Panc1 (cell line): Measurements from ENCODE around the gene ABHD15. TPM values are rescaled to one million over a fixed set of nuclear protein-coding genes. Genes with fewer than 3 reads are reported as not detected.

ENCODE experiments used
- ATAC-seq: fragments of 200-7000 bp; cut with Tn5 transposase; 2 replicates; pipeline ENCODE4 v1.9.1; 2020; ENCODE audit warnings: mild to moderate bottlenecking, moderate library complexity
- BruUV-seq: library from RNA; stranded (reverse); fragments of 400-500 nt; replicated peaks from 2 replicates; lab custom pipeline; 2021; lab: Mats Ljungman, UMichigan
- CTCF ChIA-PET: fragments of 300-600 bp; sonication (Branson Sonifier 250); formaldehyde crosslinking; loops from one replicate; lab custom pipeline; 2022; ENCODE audit warnings: antibody characterized with exemption; lab: Charles Lee
- POLR2A ChIA-PET: fragments of 300-600 bp; sonication (Branson Sonifier 250); formaldehyde crosslinking; loops from one replicate; lab custom pipeline; 2022; ENCODE audit warnings: antibody characterized with exemption; lab: Charles Lee
- DNase-seq: peaks from one replicate; pipeline ENCODE4 v3.0.0-alpha.2; 2010; ENCODE audit warnings: low read depth, low spot score
- H3K27ac ChIP-seq: 2 replicates; pipeline ENCODE4 v1.5.1; 2011; ENCODE audit warnings: mild to moderate bottlenecking, low read length, inconsistent platforms
- H3K27me3 ChIP-seq: fragments of 200-500 bp; sonication (Bioruptor generic); 2 replicates; pipeline ENCODE4 v1.6.0; 2014; ENCODE audit warnings: low read length, inconsistent platforms; ENCODE audit not compliant: control insufficient read depth, insufficient read depth
- H3K36me3 ChIP-seq: fragments of 200-500 bp; sonication (Bioruptor generic); 2 replicates; pipeline ENCODE4 v1.5.1; 2014; ENCODE audit warnings: inconsistent platforms, mild to moderate bottlenecking, low read length, moderate library complexity; ENCODE audit not compliant: control insufficient read depth, insufficient read depth
- H3K4me1 ChIP-seq: 2 replicates; pipeline ENCODE4 v1.5.1; 2011; ENCODE audit warnings: inconsistent platforms, mild to moderate bottlenecking, low read length, moderate library complexity; ENCODE audit not compliant: control insufficient read depth, insufficient read depth
- H3K4me3 ChIP-seq, 2 experiments: 2 replicates each; pipeline ENCODE4 v1.5.1; 2011 to 2012; ENCODE audit warnings: low read depth in 2 of 2, low read length in 2 of 2, mild to moderate bottlenecking in 2 of 2, inconsistent platforms in 1 of 2, moderate library complexity in 1 of 2
- H3K9me3 ChIP-seq: fragments of 200-500 bp; sonication (Bioruptor generic); 2 replicates; pipeline ENCODE4 v1.5.1; 2014; ENCODE audit warnings: low read depth, mild to moderate bottlenecking, inconsistent platforms, low read length, moderate library complexity; ENCODE audit not compliant: control insufficient read depth, insufficient read depth
- CTCF ChIP-seq: fragments of 450-650 bp; IDR thresholded peaks from 2 replicates; pipeline ENCODE4 v1.5.1; 2017; ENCODE audit warnings: mild to moderate bottlenecking
- POLR2AphosphoS5 ChIP-seq: IDR thresholded peaks from 2 replicates; pipeline ENCODE4 v1.6.1; 2012; ENCODE audit warnings: mild to moderate bottlenecking, low read depth, low read length, moderate library complexity
- SIN3A ChIP-seq: IDR thresholded peaks from 2 replicates; pipeline ENCODE4 v1.6.1; 2012; ENCODE audit warnings: low read depth, mild to moderate bottlenecking, low read length, moderate library complexity, borderline replicate concordance; ENCODE audit not compliant: insufficient read depth
- TCF7L2 ChIP-seq: IDR thresholded peaks from 2 replicates; pipeline ENCODE4 v1.6.1; 2011; ENCODE audit warnings: mild to moderate bottlenecking, low read depth, low read length, inconsistent platforms
- in situ Hi-C: cut with HindIII; loops from 2 replicates; pipeline ENCODE4 v1.10.0; 2016; ENCODE audit warnings: low sequenced_read_pairs, low pct_unique_long_range_greater_than_20kb
- intact Hi-C: fragments of 100-400 bp; cut with micrococcal nuclease; formaldehyde crosslinking; loops from one replicate; pipeline ENCODE4 v1.10.0; 2022; ENCODE audit not compliant: unreplicated experiment
- total RNA-seq: library from RNA; stranded (reverse); gene quantifications from one replicate; pipeline ENCODE4 v1.2.1, GENCODE V29; 2021; ENCODE audit not compliant: unreplicated experiment
- TF ChIP-seq, protein P1 (sequence below), 2 experiments: IDR thresholded peaks; 2 replicates each; pipeline ENCODE4 v1.6.1; 2011 to 2012; ENCODE audit warnings: low read depth in 2 of 2, control low read depth in 1 of 2, low read length in 1 of 2, mild to moderate bottlenecking in 1 of 2, moderate library complexity in 1 of 2; ENCODE audit not compliant: insufficient read depth in 1 of 2

Gene ABHD15
- total RNA-seq, 1 experiment from 2014 or later, result 33.7 TPM

DNA sequence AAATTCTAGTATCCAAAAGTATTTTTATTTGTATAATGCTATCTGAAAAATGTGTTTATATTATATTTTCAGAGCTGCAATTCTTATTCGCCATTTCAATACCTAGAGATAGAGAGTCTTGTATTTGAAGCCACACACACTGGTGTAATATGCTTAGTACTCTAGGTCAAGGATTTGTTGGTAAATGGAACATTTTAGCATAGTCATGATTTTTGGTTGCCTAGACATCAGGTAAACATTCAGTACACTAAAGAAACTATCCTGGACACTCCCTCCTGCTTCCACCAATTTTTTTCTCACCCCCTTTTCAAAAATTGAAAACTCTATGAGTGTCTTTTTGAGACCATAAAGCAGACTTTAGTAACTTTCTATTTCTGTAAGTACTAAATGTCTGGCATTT, 20.8 kb downstream of the ABHD15 start:
- ATAC-seq (0 out of 2 replicates have a peak, but pooled peaks have one; percentile 45), DNase-seq (no peak)
- Histone ChIP-seq H3K36me3 (peaks cover 25% of the 10 kb centered on the region; the same call in 1 of the 2 replicates), H3K9me3 (no peaks in the 10 kb centered on the region), H3K4me3 (no peak overlapping the region), H3K27me3 (no peaks in the 10 kb centered on the region), H3K4me1 (no peaks in the 10 kb centered on the region; the same call in 1 of the 2 replicates), H3K27ac (no peak overlapping the region)
- ChIA-PET CTCF (no interaction called here), POLR2A (no interaction called here)
- in situ Hi-C loops (no loop called here), intact Hi-C loops (no loop called here)
- TF ChIP-seq, protein P1, sequence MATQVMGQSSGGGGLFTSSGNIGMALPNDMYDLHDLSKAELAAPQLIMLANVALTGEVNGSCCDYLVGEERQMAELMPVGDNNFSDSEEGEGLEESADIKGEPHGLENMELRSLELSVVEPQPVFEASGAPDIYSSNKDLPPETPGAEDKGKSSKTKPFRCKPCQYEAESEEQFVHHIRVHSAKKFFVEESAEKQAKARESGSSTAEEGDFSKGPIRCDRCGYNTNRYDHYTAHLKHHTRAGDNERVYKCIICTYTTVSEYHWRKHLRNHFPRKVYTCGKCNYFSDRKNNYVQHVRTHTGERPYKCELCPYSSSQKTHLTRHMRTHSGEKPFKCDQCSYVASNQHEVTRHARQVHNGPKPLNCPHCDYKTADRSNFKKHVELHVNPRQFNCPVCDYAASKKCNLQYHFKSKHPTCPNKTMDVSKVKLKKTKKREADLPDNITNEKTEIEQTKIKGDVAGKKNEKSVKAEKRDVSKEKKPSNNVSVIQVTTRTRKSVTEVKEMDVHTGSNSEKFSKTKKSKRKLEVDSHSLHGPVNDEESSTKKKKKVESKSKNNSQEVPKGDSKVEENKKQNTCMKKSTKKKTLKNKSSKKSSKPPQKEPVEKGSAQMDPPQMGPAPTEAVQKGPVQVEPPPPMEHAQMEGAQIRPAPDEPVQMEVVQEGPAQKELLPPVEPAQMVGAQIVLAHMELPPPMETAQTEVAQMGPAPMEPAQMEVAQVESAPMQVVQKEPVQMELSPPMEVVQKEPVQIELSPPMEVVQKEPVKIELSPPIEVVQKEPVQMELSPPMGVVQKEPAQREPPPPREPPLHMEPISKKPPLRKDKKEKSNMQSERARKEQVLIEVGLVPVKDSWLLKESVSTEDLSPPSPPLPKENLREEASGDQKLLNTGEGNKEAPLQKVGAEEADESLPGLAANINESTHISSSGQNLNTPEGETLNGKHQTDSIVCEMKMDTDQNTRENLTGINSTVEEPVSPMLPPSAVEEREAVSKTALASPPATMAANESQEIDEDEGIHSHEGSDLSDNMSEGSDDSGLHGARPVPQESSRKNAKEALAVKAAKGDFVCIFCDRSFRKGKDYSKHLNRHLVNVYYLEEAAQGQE (IDR thresholded peaks at IDR 0.05; ENCODE audit: insufficient read depth in 1 of 2, low read depth in 2 of 2, low read length in 1 of 2), result no peak
- TF ChIP-seq CTCF (no peak), SIN3A (no peak), POLR2AphosphoS5 (no peak), TCF7L2 (no peak)
- BruUV-seq, result no TSS peak

GRCh38 chr17:29544066-29544465, 22.8 kb downstream of the ABHD15 start:
- in situ Hi-C loops (no loop called here), intact Hi-C loops (no loop called here)
- no peak for ATAC-seq
- H3K4me3 ChIP-seq, result no peak overlapping the region
- H3K9me3 ChIP-seq, result no peaks in the 10 kb centered on the region
- BruUV-seq, result no TSS peak
- ChIA-PET POLR2A (no interaction called here), CTCF (no interaction called here)
- no peaks in the 10 kb centered on the region; the same call in 1 of the 2 replicates for H3K4me1 ChIP-seq
- H3K36me3 ChIP-seq, result peaks cover 30% of the 10 kb centered on the region
- no peak overlapping the region for H3K27ac ChIP-seq
- TF ChIP-seq TCF7L2 (no peak), SIN3A (no peak), CTCF (no peak), POLR2AphosphoS5 (no peak)
- TF ChIP-seq, protein P1 (IDR thresholded peaks at IDR 0.05; ENCODE audit: insufficient read depth in 1 of 2, low read depth in 2 of 2, low read length in 1 of 2), result no peak
- no peaks in the 10 kb centered on the region for H3K27me3 ChIP-seq
- no peak for DNase-seq
